Measurements from ENCODE around the gene KATNA1.

The KATNA1 gene

DNA sequence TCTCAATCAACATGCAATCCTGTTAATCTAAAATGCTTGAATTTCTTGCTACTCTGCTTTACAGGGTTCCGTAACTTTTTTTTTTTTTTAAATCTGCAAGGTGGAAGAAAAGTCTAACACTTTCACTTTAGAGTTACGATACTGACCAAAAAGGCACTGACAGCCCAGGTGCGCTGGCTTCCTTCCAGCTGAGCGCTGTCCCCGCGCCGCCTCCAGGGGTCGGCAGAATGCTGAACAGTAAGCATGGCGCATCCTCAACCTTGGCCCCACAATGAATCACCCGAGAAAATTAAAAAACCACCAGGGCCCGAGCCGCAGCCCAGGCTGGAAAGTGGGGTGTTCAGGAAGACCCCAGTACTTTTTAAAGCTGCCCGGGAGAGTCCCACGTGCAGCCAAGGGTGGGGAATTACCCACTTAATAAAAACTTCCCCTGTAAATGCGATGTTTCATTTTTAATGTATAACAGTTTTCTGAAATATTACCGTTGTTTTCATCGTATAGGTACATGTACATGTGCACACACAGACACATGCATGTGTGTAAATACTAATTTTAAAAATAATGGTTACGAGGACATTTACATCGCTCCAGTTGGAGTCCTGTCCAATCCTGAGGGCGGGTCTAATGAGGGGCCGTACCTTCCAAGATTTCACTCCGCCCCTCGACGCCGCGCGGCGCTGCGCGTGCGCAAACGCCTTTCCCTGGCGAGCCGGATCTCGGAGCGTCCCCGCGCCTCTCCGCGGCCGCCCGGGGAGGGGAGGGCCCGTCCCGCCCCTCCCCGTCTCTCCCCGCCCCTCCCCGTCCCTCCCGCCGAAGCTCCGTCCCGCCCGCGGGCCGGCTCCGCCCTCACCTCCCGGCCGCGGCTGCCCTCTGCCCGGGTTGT, 82.7 kb downstream of the KATNA1 start, which contains the start of gene GINM1:
Gene GINM1 (plus strand): TSS at position 849 of the 883 bp plus-strand sequence. CDS start 40 bp downstream, outside the sequence.
- peak within 1 kb of the TSS; percentile 98 for H2AFZ ChIP-seq (ENCODE audit: low read depth, low read length, severe bottlenecking)
- peak within 1 kb of the TSS; percentile 90 for H3K9ac ChIP-seq (ENCODE audit: low read length)
- H3K79me2 ChIP-seq (ENCODE audit: insufficient read depth, low read length), result peaks cover 29% of the 10 kb centered on the region
- H3K36me3 ChIP-seq (ENCODE audit: low read length), result no peaks in the 10 kb centered on the region
- H3K9me3 ChIP-seq (ENCODE audit: insufficient read depth, low read length), result no peaks in the 10 kb centered on the region
- peak within 1 kb of the TSS; percentile 88 for H3K27ac ChIP-seq (ENCODE audit: low read depth, low read length)
- H4K20me1 ChIP-seq (ENCODE audit: low read depth, low read length), result no peaks in the 10 kb centered on the region
- no peaks in the 10 kb centered on the region for H3K27me3 ChIP-seq (ENCODE audit: low read length)
- H3K4me2 ChIP-seq (ENCODE audit: low read depth, low read length, poor library complexity, severe bottlenecking), result peak within 1 kb of the TSS; percentile 98
- TF ChIP-seq, protein P1, sequence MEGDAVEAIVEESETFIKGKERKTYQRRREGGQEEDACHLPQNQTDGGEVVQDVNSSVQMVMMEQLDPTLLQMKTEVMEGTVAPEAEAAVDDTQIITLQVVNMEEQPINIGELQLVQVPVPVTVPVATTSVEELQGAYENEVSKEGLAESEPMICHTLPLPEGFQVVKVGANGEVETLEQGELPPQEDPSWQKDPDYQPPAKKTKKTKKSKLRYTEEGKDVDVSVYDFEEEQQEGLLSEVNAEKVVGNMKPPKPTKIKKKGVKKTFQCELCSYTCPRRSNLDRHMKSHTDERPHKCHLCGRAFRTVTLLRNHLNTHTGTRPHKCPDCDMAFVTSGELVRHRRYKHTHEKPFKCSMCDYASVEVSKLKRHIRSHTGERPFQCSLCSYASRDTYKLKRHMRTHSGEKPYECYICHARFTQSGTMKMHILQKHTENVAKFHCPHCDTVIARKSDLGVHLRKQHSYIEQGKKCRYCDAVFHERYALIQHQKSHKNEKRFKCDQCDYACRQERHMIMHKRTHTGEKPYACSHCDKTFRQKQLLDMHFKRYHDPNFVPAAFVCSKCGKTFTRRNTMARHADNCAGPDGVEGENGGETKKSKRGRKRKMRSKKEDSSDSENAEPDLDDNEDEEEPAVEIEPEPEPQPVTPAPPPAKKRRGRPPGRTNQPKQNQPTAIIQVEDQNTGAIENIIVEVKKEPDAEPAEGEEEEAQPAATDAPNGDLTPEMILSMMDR (IDR thresholded peaks at IDR 0.05; ENCODE audit: insufficient read depth, low read length, poor library complexity, severe bottlenecking), result peak; percentile 92
- TF ChIP-seq EZH2phosphoT487 (conservative IDR thresholded peaks at IDR 0.05; ENCODE audit: low read length), result no peak
- H3F3A ChIP-seq (ENCODE audit: insufficient read depth), result peaks cover 17% of the 10 kb centered on the region
- no peaks in the 10 kb centered on the region for H3K9me2 ChIP-seq (replicated peaks; ENCODE audit: insufficient read depth, low read length)
- H3K4me3 ChIP-seq (ENCODE audit: insufficient read depth, low read length, poor library complexity, severe bottlenecking), result peak within 1 kb of the TSS; percentile 99

DNA sequence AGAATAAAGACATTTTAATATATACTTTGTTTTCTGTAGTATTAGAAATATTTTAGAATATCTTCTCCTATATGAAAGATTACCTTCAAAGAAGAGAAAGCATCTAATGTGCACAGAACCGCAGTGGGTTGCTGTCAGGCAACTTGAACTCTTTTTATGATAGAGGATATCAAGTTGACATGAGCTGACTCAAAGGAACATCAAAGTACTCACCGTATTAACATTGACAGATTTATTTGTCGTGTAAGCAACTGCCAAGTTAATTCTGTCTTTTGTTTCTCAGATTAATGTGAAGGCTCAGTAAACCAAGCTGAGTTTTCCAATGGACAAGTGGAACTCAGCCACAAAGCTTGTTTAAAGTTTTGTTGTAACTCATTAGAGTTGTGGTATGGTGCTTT, 84.6 kb downstream of the KATNA1 start:
- peak overlapping the region; percentile 97 for H2AFZ ChIP-seq (ENCODE audit: low read depth, low read length, severe bottlenecking)
- H3K4me2 ChIP-seq (ENCODE audit: low read depth, low read length, poor library complexity, severe bottlenecking), result no peak overlapping the region
- H3K9ac ChIP-seq (ENCODE audit: low read length), result no peak overlapping the region
- H3F3A ChIP-seq (ENCODE audit: insufficient read depth), result peaks cover 17% of the 10 kb centered on the region
- peaks cover 22% of the 10 kb centered on the region for H3K79me2 ChIP-seq (ENCODE audit: insufficient read depth, low read length)
- H3K9me2 ChIP-seq (replicated peaks; ENCODE audit: insufficient read depth, low read length), result no peaks in the 10 kb centered on the region
- TF ChIP-seq, protein P1 (IDR thresholded peaks at IDR 0.05; ENCODE audit: insufficient read depth, low read length, poor library complexity, severe bottlenecking), result no peak
- no peak for TF ChIP-seq EZH2phosphoT487 (conservative IDR thresholded peaks at IDR 0.05; ENCODE audit: low read length)
- no peaks in the 10 kb centered on the region for H3K27me3 ChIP-seq (ENCODE audit: low read length)
- no peaks in the 10 kb centered on the region for H3K9me3 ChIP-seq (ENCODE audit: insufficient read depth, low read length)
- no peak overlapping the region for H3K27ac ChIP-seq (ENCODE audit: low read depth, low read length)
- H3K4me3 ChIP-seq (ENCODE audit: insufficient read depth, low read length, poor library complexity, severe bottlenecking), result no peak overlapping the region
- no peaks in the 10 kb centered on the region for H3K36me3 ChIP-seq (ENCODE audit: low read length)
- H4K20me1 ChIP-seq (ENCODE audit: low read depth, low read length), result no peaks in the 10 kb centered on the region

GRCh38 chr6:149563203-149563927, 85.1 kb downstream of the KATNA1 start:
- Histone ChIP-seq H3K27ac (ENCODE audit: low read depth, low read length) (no peak overlapping the region), H3F3A (ENCODE audit: insufficient read depth) (peaks cover 17% of the 10 kb centered on the region), H2AFZ (ENCODE audit: low read depth, low read length, severe bottlenecking) (peak overlapping the region; percentile 97), H3K36me3 (ENCODE audit: low read length) (no peaks in the 10 kb centered on the region), H3K9ac (ENCODE audit: low read length) (no peak overlapping the region), H3K4me2 (ENCODE audit: low read depth, low read length, poor library complexity, severe bottlenecking) (no peak overlapping the region), H3K79me2 (ENCODE audit: insufficient read depth, low read length) (peaks cover 18% of the 10 kb centered on the region), H3K27me3 (ENCODE audit: low read length) (no peaks in the 10 kb centered on the region), H3K9me3 (ENCODE audit: insufficient read depth, low read length) (no peaks in the 10 kb centered on the region), H4K20me1 (ENCODE audit: low read depth, low read length) (no peaks in the 10 kb centered on the region), H3K9me2 (replicated peaks; ENCODE audit: insufficient read depth, low read length) (no peaks in the 10 kb centered on the region), H3K4me3 (ENCODE audit: insufficient read depth, low read length, poor library complexity, severe bottlenecking) (no peak overlapping the region)
- TF ChIP-seq, protein P1 (IDR thresholded peaks at IDR 0.05; ENCODE audit: insufficient read depth, low read length, poor library complexity, severe bottlenecking), result no peak
- TF ChIP-seq EZH2phosphoT487 (conservative IDR thresholded peaks at IDR 0.05; ENCODE audit: low read length), result no peak
